Measurements from ENCODE around the gene DRAM1. TPM values are rescaled to one million over a fixed set of nuclear protein-coding genes. Genes with fewer than 3 reads are reported as not detected.
A peak's percentile ranks its signal among the peaks of the same experiment; 100 is the strongest.

The DRAM1 gene
- total RNA-seq, 1 donor from 2014 or later, result 3.7 TPM

DNA sequence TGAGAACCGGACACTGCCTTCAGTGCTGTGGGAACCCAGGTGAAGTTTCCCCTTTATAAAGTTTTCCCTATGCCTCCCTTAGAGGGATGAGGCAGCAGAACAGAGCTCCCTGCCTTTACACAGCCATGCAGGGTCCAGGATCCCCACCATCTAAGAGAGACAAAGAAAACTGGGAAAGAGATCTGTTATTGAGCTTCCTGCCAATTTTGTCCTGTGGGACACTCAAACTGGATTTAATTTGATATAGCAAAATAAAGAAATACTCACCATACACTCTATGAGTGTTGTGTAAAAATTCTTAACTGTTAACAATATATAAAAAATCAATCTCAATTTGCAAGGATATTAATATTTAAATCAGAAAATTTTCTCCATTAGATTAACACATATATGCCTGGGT is 69.9 kb downstream of the DRAM1 start:
- H3K27ac ChIP-seq (ENCODE audit: low read depth, low read length), result no peak overlapping the region

DNA sequence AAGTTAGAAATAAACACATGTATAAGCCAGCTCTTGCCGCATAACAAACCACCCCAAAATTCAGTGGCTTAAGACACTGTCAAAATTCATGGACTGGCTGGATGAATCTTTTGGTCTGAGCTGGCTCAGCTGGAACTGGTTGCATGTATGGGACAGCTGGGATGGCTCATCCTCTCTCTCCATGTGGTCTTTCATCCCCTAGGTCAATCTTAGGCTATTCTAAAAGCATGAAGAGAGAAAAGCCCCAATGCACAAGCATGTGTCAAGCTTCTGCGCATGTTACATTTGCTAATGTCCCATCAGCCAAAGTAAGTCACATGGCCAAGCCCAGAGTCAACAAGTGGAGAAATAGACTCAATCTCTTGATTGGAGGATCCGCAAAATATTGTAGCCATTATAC is 71.0 kb downstream of the DRAM1 start:
- no peaks in the 10 kb centered on the region for H3K9me3 ChIP-seq (ENCODE audit: control insufficient read depth in 3 of 3, low read length in 3 of 3)
- peaks cover 0 to 4% (median 0%) of the 10 kb centered on the region in 3 donors for H3K4me1 ChIP-seq (ENCODE audit: control insufficient read depth in 3 of 3, insufficient read depth in 3 of 3, low read length in 3 of 3)
- no peak overlapping the region for H3K4me3 ChIP-seq (ENCODE audit: low read length in 3 of 3)
- no peak overlapping the region for H3K9ac ChIP-seq (ENCODE audit: low read depth in 1 of 3, low read length in 3 of 3)
- H3K27me3 ChIP-seq (ENCODE audit: control insufficient read depth in 3 of 3, insufficient read depth in 3 of 3, low read length in 3 of 3), result no peaks in the 10 kb centered on the region
- H3K36me3 ChIP-seq (ENCODE audit: control insufficient read depth in 3 of 3, insufficient read depth in 3 of 3, low read length in 3 of 3), result no peaks in the 10 kb centered on the region
- H3K27ac ChIP-seq (ENCODE audit: low read depth, low read length), result no peak overlapping the region

More for the DNA sequence above, 69.9 kb downstream of the DRAM1 start:
- Histone ChIP-seq H3K36me3 (ENCODE audit: control insufficient read depth in 3 of 3, insufficient read depth in 3 of 3, low read length in 3 of 3) (no peaks in the 10 kb centered on the region), H3K9ac (ENCODE audit: low read depth in 1 of 3, low read length in 3 of 3) (no peak overlapping the region), H3K9me3 (ENCODE audit: control insufficient read depth in 3 of 3, low read length in 3 of 3) (no peaks in the 10 kb centered on the region), H3K27me3 (ENCODE audit: control insufficient read depth in 3 of 3, insufficient read depth in 3 of 3, low read length in 3 of 3) (no peaks in the 10 kb centered on the region), H3K4me3 (ENCODE audit: low read length in 3 of 3) (no peak overlapping the region), H3K4me1 (ENCODE audit: control insufficient read depth in 3 of 3, insufficient read depth in 3 of 3, low read length in 3 of 3) (peaks cover 0 to 9% (median 2%) of the 10 kb centered on the region in 3 donors)

DNA sequence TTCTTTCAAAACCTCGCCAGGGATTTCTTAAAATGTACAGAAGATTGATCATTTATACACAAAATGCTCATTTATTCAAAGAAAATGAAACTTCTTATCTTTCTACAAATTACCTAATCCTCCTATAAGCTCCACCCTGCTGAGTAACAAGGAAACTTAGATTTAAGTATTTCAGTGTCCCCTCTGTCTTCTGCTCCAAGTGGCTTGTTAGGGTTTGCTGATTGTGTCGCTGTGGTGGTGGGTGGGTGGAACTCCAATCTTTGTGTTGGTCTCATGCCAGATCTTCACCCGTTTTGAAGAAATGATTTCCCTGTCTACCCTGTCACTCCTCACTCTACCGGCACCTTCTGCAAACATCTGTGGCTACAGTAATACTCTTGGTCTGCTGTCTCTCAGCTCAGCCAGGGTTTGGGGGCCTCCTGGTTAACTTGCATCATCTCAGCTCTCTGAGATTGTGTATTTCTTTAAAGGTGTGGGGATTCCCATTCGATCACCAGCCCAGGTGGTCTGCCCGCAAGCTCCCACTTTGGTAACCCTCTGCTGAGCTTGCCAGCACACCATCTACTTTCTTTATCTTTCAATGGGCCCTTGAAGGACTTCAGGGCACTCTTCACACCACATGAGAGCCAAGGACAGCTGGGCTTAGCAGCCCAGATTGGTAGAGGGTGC is 73.8 kb downstream of the DRAM1 start:
- Histone ChIP-seq H3K27me3 (ENCODE audit: control insufficient read depth in 3 of 3, insufficient read depth in 3 of 3, low read length in 3 of 3) (no peaks in the 10 kb centered on the region), H3K4me3 (ENCODE audit: low read length in 3 of 3) (no peak overlapping the region), H3K36me3 (ENCODE audit: control insufficient read depth in 3 of 3, insufficient read depth in 3 of 3, low read length in 3 of 3) (no peaks in the 10 kb centered on the region), H3K27ac (ENCODE audit: low read depth, low read length) (no peak overlapping the region), H3K9ac (ENCODE audit: low read depth in 1 of 3, low read length in 3 of 3) (no peak overlapping the region), H3K9me3 (ENCODE audit: control insufficient read depth in 3 of 3, low read length in 3 of 3) (no peaks in the 10 kb centered on the region), H3K4me1 (ENCODE audit: control insufficient read depth in 3 of 3, insufficient read depth in 3 of 3, low read length in 3 of 3) (no peaks in the 10 kb centered on the region)

DNA sequence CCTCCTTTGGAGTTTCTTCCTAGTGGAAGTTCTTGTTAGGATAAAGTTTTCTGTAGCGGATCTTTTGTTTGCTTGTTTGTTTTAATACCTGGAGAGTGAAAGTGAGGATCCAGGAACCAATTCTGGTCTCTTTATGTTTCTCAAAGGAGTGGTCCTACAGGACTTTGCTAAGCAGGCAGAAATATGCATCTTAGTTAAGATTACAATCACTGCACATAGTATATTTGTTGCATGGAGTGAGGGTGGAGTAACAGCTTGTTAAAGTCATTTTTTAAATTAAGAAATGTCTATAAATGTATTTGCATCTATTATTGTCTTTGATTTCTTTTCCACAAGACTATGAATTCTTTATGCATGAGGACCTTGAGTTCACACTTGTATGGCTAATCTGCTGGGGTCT is 76.7 kb downstream of the DRAM1 start:
- no peaks in the 10 kb centered on the region for H3K9me3 ChIP-seq (ENCODE audit: control insufficient read depth in 3 of 3, low read length in 3 of 3)
- H3K4me3 ChIP-seq (ENCODE audit: low read length in 3 of 3), result no peak overlapping the region
- no peak overlapping the region for H3K9ac ChIP-seq (ENCODE audit: low read depth in 1 of 3, low read length in 3 of 3)
- no peak overlapping the region for H3K27ac ChIP-seq (ENCODE audit: low read depth, low read length)
- no peaks in the 10 kb centered on the region for H3K4me1 ChIP-seq (ENCODE audit: control insufficient read depth in 3 of 3, insufficient read depth in 3 of 3, low read length in 3 of 3)
- no peaks in the 10 kb centered on the region for H3K27me3 ChIP-seq (ENCODE audit: control insufficient read depth in 3 of 3, insufficient read depth in 3 of 3, low read length in 3 of 3)
- H3K36me3 ChIP-seq (ENCODE audit: control insufficient read depth in 3 of 3, insufficient read depth in 3 of 3, low read length in 3 of 3), result no peaks in the 10 kb centered on the region

DNA sequence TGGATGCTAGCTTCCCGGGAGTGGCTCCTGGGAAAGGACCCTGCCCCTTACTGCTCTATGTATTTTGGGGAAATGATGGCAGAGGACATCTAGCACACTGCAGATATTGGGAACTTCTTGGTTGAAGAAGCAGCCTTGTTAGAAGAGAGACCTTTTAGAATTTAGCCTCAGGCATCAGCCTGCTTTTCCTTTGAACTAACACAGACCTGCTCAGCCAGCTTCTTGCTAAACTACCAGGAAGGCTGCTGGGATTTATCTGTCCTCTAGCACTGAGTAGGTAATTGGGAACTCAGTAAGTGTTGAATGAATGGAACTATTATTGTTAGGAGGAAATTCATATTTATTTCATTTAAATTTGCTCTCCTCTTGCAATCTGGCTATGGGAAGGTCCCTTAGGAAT is 77.3 kb downstream of the DRAM1 start:
- no peak overlapping the region for H3K4me3 ChIP-seq (ENCODE audit: low read length in 3 of 3)
- no peak overlapping the region for H3K9ac ChIP-seq (ENCODE audit: low read depth in 1 of 3, low read length in 3 of 3)
- peaks cover 0 to 2% (median 2%) of the 10 kb centered on the region in 3 donors for H3K9me3 ChIP-seq (ENCODE audit: control insufficient read depth in 3 of 3, low read length in 3 of 3)
- H3K4me1 ChIP-seq (ENCODE audit: control insufficient read depth in 3 of 3, insufficient read depth in 3 of 3, low read length in 3 of 3), result no peaks in the 10 kb centered on the region
- H3K36me3 ChIP-seq (ENCODE audit: control insufficient read depth in 3 of 3, insufficient read depth in 3 of 3, low read length in 3 of 3), result no peaks in the 10 kb centered on the region
- no peaks in the 10 kb centered on the region for H3K27me3 ChIP-seq (ENCODE audit: control insufficient read depth in 3 of 3, insufficient read depth in 3 of 3, low read length in 3 of 3)
- H3K27ac ChIP-seq (ENCODE audit: low read depth, low read length), result no peak overlapping the region

DNA sequence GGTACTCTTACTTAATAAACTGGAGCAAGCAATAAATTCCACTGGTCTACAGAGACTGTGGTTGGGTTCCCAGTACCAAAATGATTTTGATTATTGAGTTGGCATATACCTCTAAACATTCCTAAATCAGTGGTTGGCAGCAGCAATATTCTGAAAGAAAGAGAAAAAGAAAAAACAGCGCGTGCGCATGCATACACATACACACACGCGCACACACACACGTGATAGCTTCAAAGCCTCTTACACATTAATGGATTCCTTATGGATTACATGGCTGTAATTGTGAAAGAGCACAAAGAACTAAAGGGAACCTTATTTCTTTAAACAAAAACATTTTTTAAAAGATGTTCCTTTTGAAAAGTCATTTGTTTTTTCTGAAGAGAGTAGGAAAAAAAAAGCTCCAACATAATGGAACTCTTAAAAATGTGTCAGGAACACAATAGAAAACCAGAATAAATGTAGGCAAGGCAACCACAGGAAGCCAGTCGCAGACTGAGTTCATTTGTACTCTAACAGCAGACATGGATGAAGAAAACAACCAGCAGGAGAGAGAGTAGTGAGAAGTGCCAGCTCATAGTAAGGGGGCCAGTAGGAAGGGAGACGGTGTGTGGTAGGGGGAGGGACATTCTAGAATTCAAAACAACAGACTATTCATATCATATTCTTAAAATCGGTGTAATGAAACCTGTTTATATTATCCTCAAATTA is 80.0 kb downstream of the DRAM1 start:
- Histone ChIP-seq H3K4me1 (ENCODE audit: control insufficient read depth in 3 of 3, insufficient read depth in 3 of 3, low read length in 3 of 3) (peaks cover 0 to 6% (median under 1%) of the 10 kb centered on the region in 3 donors), H3K27ac (ENCODE audit: low read depth, low read length) (no peak overlapping the region), H3K9ac (ENCODE audit: low read depth in 1 of 3, low read length in 3 of 3) (no peak overlapping the region), H3K27me3 (ENCODE audit: control insufficient read depth in 3 of 3, insufficient read depth in 3 of 3, low read length in 3 of 3) (no peaks in the 10 kb centered on the region), H3K9me3 (ENCODE audit: control insufficient read depth in 3 of 3, low read length in 3 of 3) (peaks cover 0 to 4% (median 3%) of the 10 kb centered on the region in 3 donors), H3K36me3 (ENCODE audit: control insufficient read depth in 3 of 3, insufficient read depth in 3 of 3, low read length in 3 of 3) (no peaks in the 10 kb centered on the region), H3K4me3 (ENCODE audit: low read length in 3 of 3) (no peak overlapping the region)

DNA sequence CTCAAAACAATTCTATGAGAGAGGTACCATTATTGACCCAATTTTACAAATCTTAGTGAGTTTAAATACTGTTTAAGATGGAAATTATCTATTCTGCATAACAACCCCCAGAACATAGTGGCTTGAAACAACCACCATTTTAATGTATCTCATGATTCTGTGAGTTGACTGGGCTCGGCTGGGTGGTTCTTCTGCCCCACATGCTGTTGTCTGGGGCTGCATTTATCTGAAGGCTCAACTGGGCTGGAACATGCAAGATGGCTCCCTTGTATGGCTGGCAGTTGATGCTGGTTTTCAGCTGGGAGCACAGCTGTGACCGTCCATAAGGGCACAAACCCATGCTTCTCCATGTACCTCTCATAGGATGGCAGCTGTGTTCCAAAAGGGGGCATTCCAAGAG is 82.2 kb downstream of the DRAM1 start:
- H3K9ac ChIP-seq (ENCODE audit: low read depth in 1 of 3, low read length in 3 of 3), result no peak overlapping the region
- peaks cover 0 to 4% (median 3%) of the 10 kb centered on the region in 3 donors for H3K9me3 ChIP-seq (ENCODE audit: control insufficient read depth in 3 of 3, low read length in 3 of 3)
- H3K27ac ChIP-seq (ENCODE audit: low read depth, low read length), result no peak overlapping the region
- H3K4me3 ChIP-seq (ENCODE audit: low read length in 3 of 3), result no peak overlapping the region
- no peaks in the 10 kb centered on the region for H3K27me3 ChIP-seq (ENCODE audit: control insufficient read depth in 3 of 3, insufficient read depth in 3 of 3, low read length in 3 of 3)
- no peaks in the 10 kb centered on the region for H3K36me3 ChIP-seq (ENCODE audit: control insufficient read depth in 3 of 3, insufficient read depth in 3 of 3, low read length in 3 of 3)
- peaks cover 4 to 22% (median 7%) of the 10 kb centered on the region in 3 donors for H3K4me1 ChIP-seq (ENCODE audit: control insufficient read depth in 3 of 3, insufficient read depth in 3 of 3, low read length in 3 of 3)

DNA sequence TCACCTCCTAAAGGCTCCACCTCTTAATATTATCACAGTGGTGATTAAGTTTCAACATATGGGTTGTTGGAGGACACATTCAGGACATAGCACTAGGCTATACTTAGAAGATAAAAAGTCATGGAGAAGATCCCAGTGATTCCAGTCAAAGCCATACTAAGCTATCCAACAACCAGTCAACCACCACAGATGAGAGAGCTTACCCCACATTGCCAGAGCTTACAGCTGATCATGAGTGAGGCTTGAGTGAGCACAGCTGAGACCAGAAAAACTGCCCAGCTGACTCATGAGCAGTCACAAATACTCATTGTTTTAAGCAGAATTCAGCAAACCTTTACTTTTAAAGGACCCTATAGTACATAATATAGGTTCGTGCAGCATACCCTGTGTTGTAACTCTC is 85.1 kb downstream of the DRAM1 start:
- Histone ChIP-seq H3K27me3 (ENCODE audit: control insufficient read depth in 3 of 3, insufficient read depth in 3 of 3, low read length in 3 of 3) (no peaks in the 10 kb centered on the region), H3K27ac (ENCODE audit: low read depth, low read length) (peak overlapping the region; percentile 22), H3K36me3 (ENCODE audit: control insufficient read depth in 3 of 3, insufficient read depth in 3 of 3, low read length in 3 of 3) (no peaks in the 10 kb centered on the region), H3K4me1 (ENCODE audit: control insufficient read depth in 3 of 3, insufficient read depth in 3 of 3, low read length in 3 of 3) (peaks cover 4 to 22% (median 7%) of the 10 kb centered on the region in 3 donors), H3K9ac (ENCODE audit: low read depth in 1 of 3, low read length in 3 of 3) (no peak overlapping the region), H3K9me3 (ENCODE audit: control insufficient read depth in 3 of 3, low read length in 3 of 3) (peaks cover 0 to 4% (median 3%) of the 10 kb centered on the region in 3 donors), H3K4me3 (ENCODE audit: low read length in 3 of 3) (no peak overlapping the region)

DNA sequence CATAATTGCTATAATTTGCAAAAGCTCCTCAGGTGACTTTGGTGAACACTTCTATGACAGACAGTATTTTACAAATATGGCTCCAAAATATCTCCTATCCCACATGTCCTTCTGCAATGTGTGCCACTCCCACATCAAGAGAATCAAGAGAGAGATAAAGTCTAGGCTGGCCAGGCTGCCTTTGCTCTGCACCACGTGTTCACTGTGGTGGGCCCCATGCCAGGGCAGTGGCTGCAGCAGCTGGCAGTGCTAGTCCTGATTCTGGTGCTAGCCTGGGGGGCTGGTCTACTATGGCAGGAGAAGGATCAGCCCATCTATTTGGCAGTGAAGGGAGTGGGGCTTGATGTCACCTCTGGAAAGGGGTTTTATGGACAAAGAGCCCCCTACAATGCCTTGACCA is 86.3 kb downstream of the DRAM1 start:
- Histone ChIP-seq H3K9ac (ENCODE audit: low read depth in 1 of 3, low read length in 3 of 3) (no peak overlapping the region), H3K27ac (ENCODE audit: low read depth, low read length) (no peak overlapping the region), H3K9me3 (ENCODE audit: control insufficient read depth in 3 of 3, low read length in 3 of 3) (peaks cover 0 to 4% (median 3%) of the 10 kb centered on the region in 3 donors), H3K4me1 (ENCODE audit: control insufficient read depth in 3 of 3, insufficient read depth in 3 of 3, low read length in 3 of 3) (peaks cover 4 to 22% (median 7%) of the 10 kb centered on the region in 3 donors), H3K4me3 (ENCODE audit: low read length in 3 of 3) (no peak overlapping the region), H3K36me3 (ENCODE audit: control insufficient read depth in 3 of 3, insufficient read depth in 3 of 3, low read length in 3 of 3) (no peaks in the 10 kb centered on the region), H3K27me3 (ENCODE audit: control insufficient read depth in 3 of 3, insufficient read depth in 3 of 3, low read length in 3 of 3) (no peaks in the 10 kb centered on the region)

DNA sequence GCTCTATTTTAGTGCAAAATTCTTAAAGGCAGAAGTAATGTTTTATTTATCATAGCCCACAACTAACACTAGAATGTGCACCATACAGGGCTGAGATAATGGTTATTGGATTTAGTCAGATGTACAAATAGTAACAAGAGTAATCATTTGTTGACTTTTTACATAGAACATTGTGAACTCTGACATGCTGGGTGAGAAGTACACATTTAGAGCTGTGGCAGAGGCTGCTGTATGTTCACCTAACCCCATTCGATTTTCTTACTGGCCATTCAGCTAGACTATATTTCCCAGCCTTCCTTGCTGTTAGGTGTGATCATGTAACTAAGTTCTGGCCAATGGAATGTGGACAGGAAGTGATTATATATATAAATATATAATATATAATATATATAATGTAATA is 89.1 kb downstream of the DRAM1 start:
- Histone ChIP-seq H3K9ac (ENCODE audit: low read depth in 1 of 3, low read length in 3 of 3) (no peak overlapping the region), H3K9me3 (ENCODE audit: control insufficient read depth in 3 of 3, low read length in 3 of 3) (no peaks in the 10 kb centered on the region), H3K27ac (ENCODE audit: low read depth, low read length) (no peak overlapping the region), H3K4me1 (ENCODE audit: control insufficient read depth in 3 of 3, insufficient read depth in 3 of 3, low read length in 3 of 3) (peaks cover 4 to 22% (median 7%) of the 10 kb centered on the region in 3 donors), H3K36me3 (ENCODE audit: control insufficient read depth in 3 of 3, insufficient read depth in 3 of 3, low read length in 3 of 3) (no peaks in the 10 kb centered on the region), H3K27me3 (ENCODE audit: control insufficient read depth in 3 of 3, insufficient read depth in 3 of 3, low read length in 3 of 3) (no peaks in the 10 kb centered on the region), H3K4me3 (ENCODE audit: low read length in 3 of 3) (no peak overlapping the region)
